Raji (cell line): ENCODE results near the gene EN1.

ENCODE experiments used
- POLR2A ChIP-seq: IDR thresholded peaks from 2 replicates; pipeline ENCODE4 v1.6.1; 2011; ENCODE audit warnings: low read depth, low read length, control low read depth; ENCODE audit not compliant: insufficient read depth

The EN1 gene

GRCh38 chr2:118849226-118850167 is 2.0 kb upstream of the EN1 start:
- TF ChIP-seq POLR2A = no peak

- TF ChIP-seq POLR2A = no peak
Observed at GRCh38 chr2:118848381-118849225, 1.2 kb upstream of the EN1 start.

GRCh38 chr2:118847762-118848172 is 319 bp upstream of the EN1 start:
- no peak for TF ChIP-seq POLR2A

- TF ChIP-seq POLR2A = no peak
Observed at GRCh38 chr2:118846442-118846952, 951 bp downstream of the EN1 start.

DNA sequence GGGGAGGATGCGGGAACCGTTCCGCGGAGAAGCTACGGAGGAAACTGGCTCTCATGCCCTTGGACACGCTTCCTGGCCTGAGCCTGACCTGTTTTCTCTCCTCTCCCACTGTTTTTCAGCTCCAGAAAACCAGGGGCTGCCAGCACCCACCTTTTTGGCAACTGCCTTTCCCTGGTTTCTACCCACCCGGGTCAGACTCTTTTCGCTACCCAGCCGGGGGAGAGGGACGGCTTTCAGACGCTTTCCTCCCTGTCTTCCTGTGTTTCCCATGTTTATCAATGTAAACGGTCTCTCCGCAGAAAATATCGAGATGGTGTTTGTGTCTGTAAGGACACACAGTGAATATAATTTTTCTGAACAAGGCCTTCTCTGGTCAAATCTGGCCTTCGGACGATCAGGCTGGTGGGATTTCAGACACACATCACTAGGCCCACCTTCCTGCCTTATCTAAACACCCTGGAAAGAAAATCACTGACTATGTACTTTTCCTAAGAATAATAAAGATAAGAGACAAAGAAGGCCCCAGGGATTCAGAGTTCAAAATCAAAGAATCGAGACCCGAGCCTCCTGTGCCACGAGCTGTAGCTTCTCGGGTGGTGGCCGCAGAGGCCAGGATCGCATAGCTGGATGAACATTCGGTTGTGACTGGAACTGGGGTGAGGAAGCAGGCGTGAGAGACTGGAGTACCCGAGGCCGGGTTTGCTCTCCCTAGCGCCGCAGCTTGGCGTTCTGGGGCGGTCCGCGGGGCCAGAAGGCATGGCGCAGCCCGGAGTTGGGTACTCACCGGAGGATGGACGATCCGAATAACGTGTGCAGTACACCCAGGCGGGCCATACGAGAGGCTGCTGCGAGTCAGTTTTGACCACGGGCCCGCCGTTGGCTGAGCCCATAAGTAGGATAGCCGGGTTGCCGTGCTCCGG is 1.7 kb downstream of the EN1 start:
- TF ChIP-seq POLR2A = no peak

DNA sequence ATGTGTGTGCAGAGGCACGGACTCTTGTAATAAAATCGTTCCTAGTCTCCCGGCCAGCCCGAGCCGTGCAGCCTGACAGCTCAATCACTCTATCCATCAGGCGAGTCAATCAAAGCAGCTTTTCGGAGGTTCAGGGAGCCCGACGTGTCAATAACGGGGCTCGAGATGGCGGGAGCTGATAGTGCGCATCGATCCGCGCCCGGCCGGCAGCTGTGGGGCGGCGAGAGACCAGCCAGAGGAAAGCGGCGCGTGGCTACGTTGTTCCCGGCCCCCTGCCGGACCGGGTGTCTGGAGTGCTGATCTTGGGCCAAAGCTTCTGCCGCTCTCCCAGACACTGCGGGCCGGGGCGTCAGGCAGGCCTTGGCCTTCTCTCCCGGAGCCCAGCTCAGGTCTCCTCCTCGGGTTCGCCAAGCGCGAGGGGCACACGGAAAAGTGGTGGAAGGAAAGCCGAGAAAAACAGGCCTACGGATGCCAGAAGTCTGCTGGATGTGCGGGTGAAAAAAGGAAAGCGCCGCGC is 2.4 kb downstream of the EN1 start:
- TF ChIP-seq POLR2A = no peak

GRCh38 chr2:118844261-118845004 is 3.0 kb downstream of the EN1 start:
- no peak for TF ChIP-seq POLR2A

- no peak for TF ChIP-seq POLR2A
Observed at GRCh38 chr2:118843483-118844132, 3.8 kb downstream of the EN1 start.

DNA sequence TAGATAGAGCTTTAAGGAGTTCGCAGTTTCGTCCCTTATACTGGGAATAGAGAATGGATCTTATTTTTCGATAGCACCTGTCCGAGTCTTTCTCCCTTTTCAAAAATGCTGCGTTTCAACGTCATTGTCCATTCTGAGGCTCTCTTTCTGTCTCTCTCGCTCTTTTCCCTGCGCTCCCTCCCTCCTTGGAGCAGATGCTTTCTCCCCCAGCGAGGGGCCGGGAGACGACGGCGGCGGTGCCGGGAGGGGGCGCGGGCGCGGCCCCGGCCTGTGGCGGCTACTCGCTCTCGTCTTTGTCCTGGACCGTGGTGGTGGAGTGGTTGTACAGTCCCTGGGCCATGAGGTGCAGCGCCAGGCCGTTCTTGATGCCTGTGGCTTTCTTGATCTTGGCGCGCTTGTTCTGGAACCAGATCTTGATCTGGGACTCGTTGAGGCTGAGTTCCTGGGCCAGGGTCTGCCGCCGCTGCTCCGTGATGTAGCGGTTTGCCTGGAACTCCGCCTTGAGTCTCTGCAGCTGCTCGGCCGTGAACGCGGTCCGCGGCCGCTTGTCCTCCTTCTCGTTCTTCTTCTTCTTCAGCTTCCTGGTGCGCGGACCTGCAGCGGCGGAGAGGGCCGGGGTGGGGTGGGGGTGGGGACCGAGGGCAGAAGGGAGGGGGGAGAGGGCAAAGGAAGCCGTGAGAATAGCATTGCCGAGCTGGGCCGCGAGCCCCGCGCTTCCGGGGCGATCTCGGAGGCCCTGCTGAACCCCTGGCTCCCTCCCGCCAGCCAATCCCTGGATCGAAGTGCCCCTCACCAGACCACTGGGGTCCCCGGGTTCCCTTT is 4.6 kb downstream of the EN1 start:
- TF ChIP-seq POLR2A = no peak

GRCh38 chr2:118841828-118842461 is 5.5 kb downstream of the EN1 start:
- TF ChIP-seq POLR2A = no peak

- TF ChIP-seq POLR2A = no peak
Observed at GRCh38 chr2:118841450-118841827, 6.0 kb downstream of the EN1 start.
